Right lobe of liver (tissue), 6 donors: Measurements from ENCODE around the gene VAPB. TPM values are rescaled to one million over a fixed set of nuclear protein-coding genes. Genes with fewer than 3 reads are reported as not detected.
A peak's percentile ranks its signal among the peaks of the same experiment; 100 is the strongest.

Experiments used
- ATAC-seq, 4 donors: fragments of 200-7000 bp; cut with Tn5 transposase; one replicate each; pipeline ENCODE4 v1.9.1; 2020; ENCODE audit warnings: mild to moderate bottlenecking in 4 of 4, moderate library complexity in 4 of 4
- DNase-seq, 3 donors: peaks; one replicate each; pipeline ENCODE4 v3.0.0-alpha.2; 2020
- H3K27ac ChIP-seq, 3 donors: fragments of 200-600 bp; one replicate each; pipeline ENCODE4 v1.8.0; 2022
- H3K27me3 ChIP-seq, 2 donors: fragments of 200-600 bp; one replicate each; pipeline ENCODE4 v1.8.0; 2022
- H3K36me3 ChIP-seq, 4 donors: fragments of 200-600 bp; sonication (generic) in 1 of 4; one replicate each; pipeline versions ENCODE4 v1.5.1 to v1.8.0; 2017 to 2022; ENCODE audit warnings: control low read depth in 1 of 4
- H3K4me1 ChIP-seq, 4 donors: fragments of 200-600 bp; sonication (generic) in 1 of 4; one replicate each; pipeline versions ENCODE4 v1.5.1 to v1.8.0; 2017 to 2022; ENCODE audit warnings: control low read depth in 1 of 4
- H3K4me3 ChIP-seq, 3 donors: fragments of 200-600 bp; one replicate each; pipeline ENCODE4 v1.8.0; 2022
- H3K9me3 ChIP-seq, 4 donors: fragments of 200-600 bp; sonication (generic) in 1 of 4; one replicate each; pipeline versions ENCODE4 v1.5.1 to v1.8.0; 2017 to 2022; ENCODE audit warnings: control low read depth in 1 of 4
- POLR2A ChIP-seq: fragments of 450-650 bp; IDR thresholded peaks from one replicate; pipeline ENCODE4 v1.6.1; 2017; ENCODE audit warnings: antibody characterized with exemption, mild to moderate bottlenecking
- WGBS: methylation state at CpG from one replicate; pipeline ENCODE4 v1.1.6; 2018; ENCODE audit warnings: low coverage, low lambda C conversion rate; ENCODE audit not compliant: insufficient coverage; ENCODE audit errors: missing lambda C conversion rate; 5-methylcytosine and 5-hydroxymethylcytosine counted together
- intact Hi-C, 2 donors: fragments of 100-400 bp; cut with DNase I; formaldehyde crosslinking; loops; one replicate each; pipeline versions ENCODE4 v1.11.2 to v1.14.1; 2022
- total RNA-seq, 6 experiments: library from RNA; depleted of rRNA in 2 of 6; stranded (reverse); fragments of >200 nt in 2 of 6; fragmentation: NEBNext Ultra II Directional in 3 of 6; extraction: Animal tissue kit (Norgen Biotek cat#: 25700) in 3 of 6; gene quantifications; one replicate each; pipeline versions ENCODE4 v1.1.0 to v1.2.4, GENCODE V29; 2016 to 2023
- TF ChIP-seq, protein P1 (sequence below), 4 donors: fragments of 200-600 bp in 3 of 4; fragments of 450-650 bp in 1 of 4; IDR thresholded peaks; one replicate each; pipeline versions ENCODE4 v1.5.1 to v1.8.0; 2016 to 2022; ENCODE audit warnings: antibody characterized with exemption in 4 of 4, mild to moderate bottlenecking in 2 of 4
- donor health status: DM: no; HTN: yes; CAD: no.
- donor health status: DM: no; HTN: no; CAD: no.
- donor health status: DM: no; HTN: no; CAD: no.
- donor health status: DM: no; HTN: yes; CAD: no.
- donor health status: DM: no; HTN: yes; CAD: no.

Gene VAPB
- total RNA-seq, 6 experiments from 2014 or later, result 17.5 to 42.9 (median 31.4) TPM

GRCh38 chr20:58446264-58446959, 57.4 kb downstream of the VAPB start:
- Histone ChIP-seq H3K4me1 (no peaks in the 10 kb centered on the region), H3K36me3 (peaks cover 0 to 28% (median 0%) of the 10 kb centered on the region in 4 donors), H3K4me3 (no peak overlapping the region), H3K9me3 (no peaks in the 10 kb centered on the region), H3K27me3 (no peaks in the 10 kb centered on the region), H3K27ac (no peak overlapping the region)
- no peak for DNase-seq
- ATAC-seq, result no peak
- TF ChIP-seq, protein P1, sequence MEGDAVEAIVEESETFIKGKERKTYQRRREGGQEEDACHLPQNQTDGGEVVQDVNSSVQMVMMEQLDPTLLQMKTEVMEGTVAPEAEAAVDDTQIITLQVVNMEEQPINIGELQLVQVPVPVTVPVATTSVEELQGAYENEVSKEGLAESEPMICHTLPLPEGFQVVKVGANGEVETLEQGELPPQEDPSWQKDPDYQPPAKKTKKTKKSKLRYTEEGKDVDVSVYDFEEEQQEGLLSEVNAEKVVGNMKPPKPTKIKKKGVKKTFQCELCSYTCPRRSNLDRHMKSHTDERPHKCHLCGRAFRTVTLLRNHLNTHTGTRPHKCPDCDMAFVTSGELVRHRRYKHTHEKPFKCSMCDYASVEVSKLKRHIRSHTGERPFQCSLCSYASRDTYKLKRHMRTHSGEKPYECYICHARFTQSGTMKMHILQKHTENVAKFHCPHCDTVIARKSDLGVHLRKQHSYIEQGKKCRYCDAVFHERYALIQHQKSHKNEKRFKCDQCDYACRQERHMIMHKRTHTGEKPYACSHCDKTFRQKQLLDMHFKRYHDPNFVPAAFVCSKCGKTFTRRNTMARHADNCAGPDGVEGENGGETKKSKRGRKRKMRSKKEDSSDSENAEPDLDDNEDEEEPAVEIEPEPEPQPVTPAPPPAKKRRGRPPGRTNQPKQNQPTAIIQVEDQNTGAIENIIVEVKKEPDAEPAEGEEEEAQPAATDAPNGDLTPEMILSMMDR (IDR thresholded peaks at IDR 0.05), result no peak
- no peak for TF ChIP-seq POLR2A
- intact Hi-C loops, result no loop called here
- WGBS, result 87% methylated on average over 6 of the region's 6 CpGs

- Histone ChIP-seq H3K27ac (no peak overlapping the region), H3K27me3 (no peaks in the 10 kb centered on the region), H3K9me3 (no peaks in the 10 kb centered on the region), H3K4me3 (no peak overlapping the region), H3K4me1 (no peaks in the 10 kb centered on the region), H3K36me3 (peaks cover 0 to 27% (median 0%) of the 10 kb centered on the region in 4 donors)
- ATAC-seq (peak in 2 of 4 donors; percentile 22 to 48), DNase-seq (no peak)
- 73% methylated on average over 5 of the region's 7 CpGs for WGBS
- TF ChIP-seq, protein P1 (IDR thresholded peaks at IDR 0.05), result no peak
- TF ChIP-seq POLR2A, result no peak
- intact Hi-C loops, result no loop called here
Observed at GRCh38 chr20:58446960-58447265, 57.9 kb downstream of the VAPB start.

GRCh38 chr20:58447511-58448391, 58.7 kb downstream of the VAPB start:
- Histone ChIP-seq H3K27me3 (no peaks in the 10 kb centered on the region), H3K4me1 (no peaks in the 10 kb centered on the region), H3K9me3 (no peaks in the 10 kb centered on the region), H3K36me3 (peaks cover 0 to 27% (median 0%) of the 10 kb centered on the region in 4 donors), H3K4me3 (no peak overlapping the region), H3K27ac (no peak overlapping the region)
- WGBS, result 42% methylated on average over 7 of the region's 10 CpGs
- TF ChIP-seq, protein P1 (IDR thresholded peaks at IDR 0.05), result peak; percentile 63 to 75 (median 72)
- TF ChIP-seq POLR2A, result no peak
- intact Hi-C loops, result no loop called here
- DNase-seq (peak; percentile 61 to 67 (median 61)), ATAC-seq (peak; percentile 89 to 92 (median 90))

- no peaks in the 10 kb centered on the region for H3K27me3 ChIP-seq
- ATAC-seq (no peak), DNase-seq (no peak)
- no peaks in the 10 kb centered on the region for H3K4me1 ChIP-seq
- TF ChIP-seq POLR2A, result no peak
- TF ChIP-seq, protein P1 (IDR thresholded peaks at IDR 0.05), result no peak
- H3K9me3 ChIP-seq, result no peaks in the 10 kb centered on the region
- 100% methylated on average over 1 of the region's 4 CpGs for WGBS
- H3K4me3 ChIP-seq, result no peak overlapping the region
- peaks cover 0 to 23% (median 0%) of the 10 kb centered on the region in 4 donors for H3K36me3 ChIP-seq
- intact Hi-C loops, result no loop called here
- no peak overlapping the region for H3K27ac ChIP-seq
Observed at GRCh38 chr20:58448958-58449357, 59.9 kb downstream of the VAPB start.
